Loucy (cell line): ENCODE results near the gene NTRK1.

ENCODE experiments used
- H2AFZ ChIP-seq: fragments of 200-600 bp; sonication (generic); 2 replicates; pipeline ENCODE4 v1.6.0; 2016; ENCODE audit warnings: antibody characterized with exemption, mild to moderate bottlenecking, low read length, moderate library complexity
- H3F3A ChIP-seq: fragments of 200-600 bp; 2 replicates; pipeline ENCODE4 v1.6.0; 2016; ENCODE audit warnings: antibody characterized with exemption, low read depth, mild to moderate bottlenecking
- H3K27me3 ChIP-seq: fragments of 200-600 bp; sonication (generic); 2 replicates; pipeline ENCODE4 v1.6.1; 2014; ENCODE audit warnings: low read length, mild to moderate bottlenecking; ENCODE audit not compliant: insufficient read depth, poor library complexity, severe bottlenecking
- H3K36me3 ChIP-seq: fragments of 200-600 bp; sonication (generic); 2 replicates; pipeline ENCODE4 v1.6.1; 2016; ENCODE audit warnings: low read length; ENCODE audit not compliant: insufficient read depth
- H3K4me1 ChIP-seq: fragments of 200-600 bp; sonication (generic); 2 replicates; pipeline ENCODE4 v1.5.1; 2014; ENCODE audit warnings: low read length, mild to moderate bottlenecking; ENCODE audit not compliant: insufficient read depth, poor library complexity, severe bottlenecking
- H3K4me2 ChIP-seq: fragments of 200-600 bp; sonication (generic); 2 replicates; pipeline ENCODE4 v1.6.0; 2014; ENCODE audit warnings: antibody characterized with exemption, low read length, low read depth, mild to moderate bottlenecking; ENCODE audit not compliant: poor library complexity, severe bottlenecking
- H3K4me3 ChIP-seq: fragments of 200-600 bp; sonication (generic); 2 replicates; pipeline ENCODE4 v1.5.1; 2014; ENCODE audit warnings: low read length, mild to moderate bottlenecking, mixed read lengths; ENCODE audit not compliant: poor library complexity, severe bottlenecking
- H3K79me2 ChIP-seq: fragments of 200-600 bp; sonication (generic); 2 replicates; pipeline ENCODE4 v1.6.1; 2014; ENCODE audit warnings: low read length; ENCODE audit not compliant: insufficient read depth
- H3K9ac ChIP-seq: fragments of 200-600 bp; sonication (generic); 2 replicates; pipeline ENCODE4 v1.6.0; 2014; ENCODE audit warnings: mild to moderate bottlenecking, low read depth, low read length, moderate library complexity; ENCODE audit not compliant: poor library complexity, severe bottlenecking
- H3K9me2 ChIP-seq: fragments of 200-600 bp; sonication (generic); replicated peaks from 2 replicates; pipeline ENCODE4 v1.6.1; 2016; ENCODE audit warnings: low read depth, low read length, mixed read lengths
- H3K9me3 ChIP-seq: fragments of 200-600 bp; sonication (generic); 2 replicates; pipeline ENCODE4 v1.6.1; 2014; ENCODE audit warnings: mild to moderate bottlenecking, antibody characterized with exemption, low read length, low read depth; ENCODE audit not compliant: insufficient read depth
- H4K20me1 ChIP-seq: fragments of 200-600 bp; sonication (generic); 2 replicates; pipeline ENCODE4 v1.6.0; 2014; ENCODE audit warnings: antibody characterized with exemption, low read length, mild to moderate bottlenecking; ENCODE audit not compliant: insufficient read depth, poor library complexity, severe bottlenecking
- EZH2phosphoT487 ChIP-seq: fragments of 200-600 bp; IDR thresholded peaks from 2 replicates; pipeline ENCODE4 v1.6.1; 2018; ENCODE audit warnings: antibody characterized with exemption, mild to moderate bottlenecking, moderate library complexity, borderline replicate concordance
- TF ChIP-seq, protein P1 (sequence below): fragments of 200-600 bp; sonication (generic); conservative IDR thresholded peaks from 2 replicates; pipeline ENCODE4 v1.5.1; 2014; ENCODE audit warnings: mild to moderate bottlenecking, antibody characterized with exemption, low read length

Gene NTRK1

DNA sequence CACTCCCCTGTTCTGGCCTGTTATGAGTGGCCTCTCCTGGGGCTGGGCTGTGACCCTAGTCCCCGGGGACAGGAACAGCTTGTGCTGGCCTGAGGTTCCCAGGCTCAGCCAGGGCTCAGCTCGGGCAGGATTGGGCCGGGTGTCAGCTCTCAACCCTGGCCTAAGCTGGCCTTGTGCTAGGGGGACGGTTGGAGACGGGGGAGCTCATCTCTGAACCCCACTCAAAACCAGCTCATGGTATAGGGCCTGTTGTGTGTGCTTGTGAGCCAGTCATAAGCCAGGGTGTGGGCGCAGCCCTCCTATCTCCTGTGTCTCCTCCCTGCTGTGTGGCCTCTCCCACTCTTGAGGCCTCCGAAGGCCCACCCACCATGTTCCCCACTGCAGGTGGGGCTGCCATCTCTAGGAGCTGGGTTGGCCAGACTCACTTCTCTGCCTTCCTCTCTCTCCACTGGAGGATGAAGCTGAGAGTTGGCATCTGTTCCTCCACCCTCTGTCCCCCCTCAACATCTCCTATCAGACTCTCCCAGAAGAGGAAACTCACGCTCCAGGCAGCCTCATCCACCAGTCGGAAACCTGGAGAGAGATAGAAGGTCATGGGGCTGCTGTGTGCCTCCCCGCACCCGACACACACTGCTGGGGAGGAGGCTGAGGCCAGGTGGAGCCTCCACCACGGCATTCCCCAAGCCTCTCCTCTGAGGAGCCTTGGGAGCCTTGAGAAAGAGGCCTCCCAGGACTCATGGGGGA lies 34.2 kb downstream of the NTRK1 start:
- H3K4me1 ChIP-seq, result no peaks in the 10 kb centered on the region
- H3K36me3 ChIP-seq, result no peaks in the 10 kb centered on the region
- no peak overlapping the region for H3K9ac ChIP-seq
- no peaks in the 10 kb centered on the region for H4K20me1 ChIP-seq
- no peaks in the 10 kb centered on the region for H3F3A ChIP-seq
- no peaks in the 10 kb centered on the region for H3K79me2 ChIP-seq
- H3K9me3 ChIP-seq, result no peaks in the 10 kb centered on the region
- no peak overlapping the region for H3K4me2 ChIP-seq
- H3K27me3 ChIP-seq, result no peaks in the 10 kb centered on the region
- TF ChIP-seq, protein P1, sequence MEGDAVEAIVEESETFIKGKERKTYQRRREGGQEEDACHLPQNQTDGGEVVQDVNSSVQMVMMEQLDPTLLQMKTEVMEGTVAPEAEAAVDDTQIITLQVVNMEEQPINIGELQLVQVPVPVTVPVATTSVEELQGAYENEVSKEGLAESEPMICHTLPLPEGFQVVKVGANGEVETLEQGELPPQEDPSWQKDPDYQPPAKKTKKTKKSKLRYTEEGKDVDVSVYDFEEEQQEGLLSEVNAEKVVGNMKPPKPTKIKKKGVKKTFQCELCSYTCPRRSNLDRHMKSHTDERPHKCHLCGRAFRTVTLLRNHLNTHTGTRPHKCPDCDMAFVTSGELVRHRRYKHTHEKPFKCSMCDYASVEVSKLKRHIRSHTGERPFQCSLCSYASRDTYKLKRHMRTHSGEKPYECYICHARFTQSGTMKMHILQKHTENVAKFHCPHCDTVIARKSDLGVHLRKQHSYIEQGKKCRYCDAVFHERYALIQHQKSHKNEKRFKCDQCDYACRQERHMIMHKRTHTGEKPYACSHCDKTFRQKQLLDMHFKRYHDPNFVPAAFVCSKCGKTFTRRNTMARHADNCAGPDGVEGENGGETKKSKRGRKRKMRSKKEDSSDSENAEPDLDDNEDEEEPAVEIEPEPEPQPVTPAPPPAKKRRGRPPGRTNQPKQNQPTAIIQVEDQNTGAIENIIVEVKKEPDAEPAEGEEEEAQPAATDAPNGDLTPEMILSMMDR, result no peak
- no peak for TF ChIP-seq EZH2phosphoT487
- no peak overlapping the region for H3K4me3 ChIP-seq
- H3K9me2 ChIP-seq, result no peaks in the 10 kb centered on the region
- no peak overlapping the region for H2AFZ ChIP-seq

DNA sequence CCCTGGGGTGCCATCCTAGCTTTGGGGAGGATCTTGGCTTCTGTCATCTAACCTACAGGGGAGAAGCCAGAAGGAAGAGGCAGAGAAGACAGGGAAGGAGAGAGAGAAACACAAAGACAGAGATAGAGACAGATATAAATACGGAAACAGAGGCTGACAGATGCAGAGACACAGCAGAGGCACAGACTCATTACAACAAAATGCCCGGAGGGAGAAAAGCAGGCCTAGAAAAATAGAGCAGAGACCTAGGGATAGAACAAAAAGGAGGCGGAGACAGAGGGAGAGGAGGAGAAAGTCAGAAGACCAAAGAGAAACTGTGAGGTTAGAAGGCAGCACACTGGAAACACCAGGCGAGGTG lies 34.8 kb downstream of the NTRK1 start:
- H3K9me3 ChIP-seq, result no peaks in the 10 kb centered on the region
- H3K79me2 ChIP-seq, result no peaks in the 10 kb centered on the region
- no peak overlapping the region for H2AFZ ChIP-seq
- no peak overlapping the region for H3K4me2 ChIP-seq
- no peaks in the 10 kb centered on the region for H4K20me1 ChIP-seq
- no peak overlapping the region for H3K9ac ChIP-seq
- no peaks in the 10 kb centered on the region for H3K36me3 ChIP-seq
- no peak overlapping the region for H3K4me3 ChIP-seq
- no peaks in the 10 kb centered on the region for H3K4me1 ChIP-seq
- no peaks in the 10 kb centered on the region for H3K9me2 ChIP-seq
- H3K27me3 ChIP-seq, result no peaks in the 10 kb centered on the region
- H3F3A ChIP-seq, result no peaks in the 10 kb centered on the region
- no peak for TF ChIP-seq EZH2phosphoT487
- TF ChIP-seq, protein P1, result no peak

DNA sequence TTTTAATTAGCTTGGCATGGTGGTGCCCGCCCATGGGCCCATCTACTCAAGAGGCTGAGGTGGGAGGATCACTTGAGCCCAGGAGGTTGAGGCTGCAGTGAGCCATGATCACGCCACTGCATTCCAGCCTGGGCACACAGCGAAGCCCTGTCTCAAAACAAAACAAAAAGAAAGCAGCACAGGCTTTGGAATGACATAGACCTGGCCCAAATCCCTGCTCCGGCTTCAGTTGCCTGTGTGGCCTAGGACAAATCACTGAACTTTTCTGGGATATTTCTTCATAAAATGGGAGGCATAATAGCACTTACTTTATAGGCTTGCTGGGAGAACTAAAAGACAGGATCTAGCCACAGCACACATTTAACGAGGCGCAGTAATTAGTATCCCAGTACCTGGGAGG lies 35.3 kb downstream of the NTRK1 start:
- no peaks in the 10 kb centered on the region for H3K79me2 ChIP-seq
- no peaks in the 10 kb centered on the region for H3F3A ChIP-seq
- no peaks in the 10 kb centered on the region for H3K36me3 ChIP-seq
- H3K4me3 ChIP-seq, result no peak overlapping the region
- H3K4me2 ChIP-seq, result no peak overlapping the region
- H3K9ac ChIP-seq, result no peak overlapping the region
- H3K9me3 ChIP-seq, result no peaks in the 10 kb centered on the region
- H2AFZ ChIP-seq, result no peak overlapping the region
- no peaks in the 10 kb centered on the region for H3K9me2 ChIP-seq
- H3K27me3 ChIP-seq, result no peaks in the 10 kb centered on the region
- no peak for TF ChIP-seq EZH2phosphoT487
- TF ChIP-seq, protein P1, result no peak
- H3K4me1 ChIP-seq, result no peaks in the 10 kb centered on the region
- H4K20me1 ChIP-seq, result no peaks in the 10 kb centered on the region
